Stimulated activated CD8-positive, alpha-beta memory T cell treated with anti-CD3 and anti-CD28 coated beads, Interleukin-4, amount 100 ng/mL, for 48 hours (primary cell): Measurements from ENCODE around the gene ALK.

Experiments used
- DNase-seq: peaks from one replicate; pipeline ENCODE4 v3.0.0-alpha.2; 2020

Gene ALK

GRCh38 chr2:29165362-29166241, 755.8 kb downstream of the ALK start:
- no peak for DNase-seq

- DNase-seq: no peak
Measured at GRCh38 chr2:29164091-29164846, 757.1 kb downstream of the ALK start.

- DNase-seq: no peak
Measured at GRCh38 chr2:29162204-29162928, 759.0 kb downstream of the ALK start.

- no peak for DNase-seq
Measured at GRCh38 chr2:29160184-29160583, 761.2 kb downstream of the ALK start.

GRCh38 chr2:29159125-29159524, 762.3 kb downstream of the ALK start:
- DNase-seq: no peak

GRCh38 chr2:29157131-29157530, 764.3 kb downstream of the ALK start:
- no peak for DNase-seq

- DNase-seq: no peak
Measured at GRCh38 chr2:29155578-29155977, 765.8 kb downstream of the ALK start.

- no peak for DNase-seq
Measured at GRCh38 chr2:29154610-29155009, 766.8 kb downstream of the ALK start.

GRCh38 chr2:29147963-29148362, 773.4 kb downstream of the ALK start:
- no peak for DNase-seq

GRCh38 chr2:29146197-29146596, 775.2 kb downstream of the ALK start:
- no peak for DNase-seq

- no peak for DNase-seq
Measured at GRCh38 chr2:29143657-29144056, 777.7 kb downstream of the ALK start.
